ENCODE measurements around the gene VSX1. TPM values are rescaled to one million over a fixed set of nuclear protein-coding genes. Genes with fewer than 3 reads are reported as not detected.

The VSX1 gene
- total and polyA plus RNA-seq, 3 experiments from 2014 or later, result not detected

DNA sequence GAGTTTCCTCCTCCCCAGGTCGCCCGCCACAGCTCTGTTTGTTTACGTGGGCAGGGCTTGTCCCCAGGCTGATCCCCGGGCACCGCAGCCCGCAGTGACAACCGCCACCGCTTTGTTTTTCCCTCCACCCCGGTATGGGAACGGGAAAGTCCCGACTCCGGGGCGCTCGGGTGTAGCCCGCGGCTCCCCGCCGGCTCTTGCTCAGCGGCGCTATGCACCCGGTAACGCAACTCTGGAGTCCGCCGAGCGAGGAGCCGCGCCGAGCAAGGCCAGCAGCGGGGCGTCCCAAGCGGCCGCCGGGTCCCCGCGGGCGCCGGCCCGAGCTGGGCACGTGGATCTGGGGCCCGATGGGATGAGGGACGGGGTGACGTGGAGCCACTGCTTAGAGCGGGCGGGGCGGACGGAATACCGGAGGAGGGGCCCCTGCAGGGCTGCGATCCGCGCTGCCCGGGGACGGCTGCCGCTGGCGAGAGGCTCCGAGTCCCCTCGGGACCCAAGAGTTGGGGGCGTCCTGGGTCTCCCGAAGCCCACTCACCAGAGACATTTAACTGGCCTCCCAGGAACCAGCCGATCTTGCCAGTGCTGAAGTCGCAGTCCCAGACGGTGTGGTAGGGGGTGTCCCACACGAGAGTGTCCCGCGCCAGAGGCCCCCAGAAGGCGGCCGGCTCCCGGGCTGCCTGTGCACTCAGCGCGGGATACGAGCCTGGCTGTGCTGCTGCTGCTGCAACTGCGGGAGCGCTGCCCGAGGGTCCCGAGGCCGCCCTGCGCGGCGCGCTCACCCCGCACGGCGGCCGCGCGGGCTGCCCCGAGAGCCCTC is 24.5 kb downstream of the VSX1 start:
- no peaks in the 10 kb centered on the region for H3K27me3 Mint-ChIP-seq
- ChIA-PET CTCF (interaction anchor here (0.9 to 10.4 kb wide), 5 partner anchors 10 to 103 kb away, joined by 3 to 147 read pairs (median 3); no protein-coding TSS in a partner anchor), POLR2A (interaction anchor here (0.5 to 2.4 kb wide), 13 partner anchors 14 to 1699 kb away, joined by 3 to 26 read pairs (median 4); partner anchors contain the start of genes APMAP, CST7, ENTPD6 and PYGB)
- peak overlapping the region; percentile 90 to 97 (median 94) for H3K27ac Mint-ChIP-seq
- peaks cover 9% of the 10 kb centered on the region for H3K36me3 ChIP-seq (ENCODE audit: insufficient read depth, low read length)
- peaks cover 0 to 24% (median 0%) of the 10 kb centered on the region in 3 donors for H3K36me3 Mint-ChIP-seq
- peak overlapping the region; percentile 85 to 95 (median 89) for H3K4me3 Mint-ChIP-seq
- peak overlapping the region; percentile 90 for H3K4me3 ChIP-seq (ENCODE audit: low read length)
- peak; percentile 76 to 88 (median 85) for DNase-seq
- peak overlapping the region; percentile 86 for H3K27ac ChIP-seq (ENCODE audit: low read depth, low read length)
- H3K27me3 ChIP-seq (ENCODE audit: insufficient read depth, low read length, poor library complexity, severe bottlenecking), result no peaks in the 10 kb centered on the region
- no peaks in the 10 kb centered on the region for H3K9me3 ChIP-seq (ENCODE audit: low read length)
- H3K4me1 ChIP-seq (ENCODE audit: insufficient read depth, low read length), result peaks cover 53% of the 10 kb centered on the region
- H3K4me1 Mint-ChIP-seq, result peaks cover 49 to 56% (median 51%) of the 10 kb centered on the region in 3 donors
- no peaks in the 10 kb centered on the region for H3K9me3 Mint-ChIP-seq

GRCh38 chr20:25056690-25057233 is 25.2 kb downstream of the VSX1 start:
- Mint-ChIP-seq H3K36me3 (peaks cover 0 to 27% (median 0%) of the 10 kb centered on the region in 3 donors), H3K27me3 (no peaks in the 10 kb centered on the region), H3K4me3 (peak overlapping the region; percentile 85 to 95 (median 89)), H3K4me1 (peaks cover 53 to 63% (median 58%) of the 10 kb centered on the region in 3 donors), H3K9me3 (no peaks in the 10 kb centered on the region), H3K27ac (peak overlapping the region; percentile 90 to 97 (median 94))
- Histone ChIP-seq H3K4me1 (ENCODE audit: insufficient read depth, low read length) (peaks cover 57% of the 10 kb centered on the region), H3K4me3 (ENCODE audit: low read length) (peak overlapping the region; percentile 90), H3K27me3 (ENCODE audit: insufficient read depth, low read length, poor library complexity, severe bottlenecking) (no peaks in the 10 kb centered on the region), H3K9me3 (ENCODE audit: low read length) (no peaks in the 10 kb centered on the region), H3K36me3 (ENCODE audit: insufficient read depth, low read length) (peaks cover 9% of the 10 kb centered on the region), H3K27ac (ENCODE audit: low read depth, low read length) (peak overlapping the region; percentile 86)
- ChIA-PET POLR2A (interaction anchor here (1.1 to 2.4 kb wide), 6 partner anchors 14 to 191 kb away, joined by 4 to 26 read pairs (median 10); partner anchors contain the start of genes APMAP, ENTPD6 and PYGB), CTCF (interaction anchor here (0.9 to 10.4 kb wide), 5 partner anchors 10 to 102 kb away, joined by 3 to 147 read pairs (median 3); no protein-coding TSS in a partner anchor)
- no peak for DNase-seq

- H3K4me1 Mint-ChIP-seq, result peaks cover 62 to 71% (median 66%) of the 10 kb centered on the region in 3 donors
- Histone ChIP-seq H3K4me1 (ENCODE audit: insufficient read depth, low read length) (peaks cover 57% of the 10 kb centered on the region), H3K4me3 (ENCODE audit: low read length) (no peak overlapping the region), H3K27me3 (ENCODE audit: insufficient read depth, low read length, poor library complexity, severe bottlenecking) (no peaks in the 10 kb centered on the region), H3K9me3 (ENCODE audit: low read length) (no peaks in the 10 kb centered on the region), H3K36me3 (ENCODE audit: insufficient read depth, low read length) (peaks cover 9% of the 10 kb centered on the region), H3K27ac (ENCODE audit: low read depth, low read length) (peak overlapping the region; percentile 86)
- H3K4me3 Mint-ChIP-seq, result peak overlapping the region; percentile 85 to 95 (median 89)
- peak in 1 of 5 donors; percentile 7 for DNase-seq
- H3K27ac Mint-ChIP-seq, result peak overlapping the region; percentile 90 to 97 (median 94)
- no peaks in the 10 kb centered on the region for H3K27me3 Mint-ChIP-seq
- peaks cover 0 to 32% (median 0%) of the 10 kb centered on the region in 3 donors for H3K36me3 Mint-ChIP-seq
- CTCF ChIA-PET, result interaction anchor here (1.4 kb wide), 1 partner anchor 101 kb away, joined by 3 read pairs; no protein-coding TSS in a partner anchor
- no peaks in the 10 kb centered on the region for H3K9me3 Mint-ChIP-seq
- POLR2A ChIA-PET, result no interaction called here
These were observed 26.0 kb downstream of the VSX1 start for GRCh38 chr20:25055711-25056495.

- H3K9me3 ChIP-seq (ENCODE audit: low read length), result no peaks in the 10 kb centered on the region
- Mint-ChIP-seq H3K27me3 (no peaks in the 10 kb centered on the region), H3K27ac (peak overlapping the region; percentile 65 to 95 (median 92)), H3K4me3 (peak overlapping the region; percentile 59 to 91 (median 89)), H3K36me3 (peaks cover 0 to 37% (median 0%) of the 10 kb centered on the region in 3 donors), H3K4me1 (peaks cover 60 to 79% (median 72%) of the 10 kb centered on the region in 3 donors), H3K9me3 (no peaks in the 10 kb centered on the region)
- POLR2A ChIA-PET, result no interaction called here
- CTCF ChIA-PET, result interaction anchor here (0.9 to 2.6 kb wide), 3 partner anchors 10 to 20 kb away, joined by 3 to 12 read pairs (median 3); no protein-coding TSS in a partner anchor
- no peak overlapping the region for H3K4me3 ChIP-seq (ENCODE audit: low read length)
- no peak overlapping the region for H3K27ac ChIP-seq (ENCODE audit: low read depth, low read length)
- peak in 1 of 5 donors; percentile 9 for DNase-seq
- H3K36me3 ChIP-seq (ENCODE audit: insufficient read depth, low read length), result peaks cover 9% of the 10 kb centered on the region
- no peaks in the 10 kb centered on the region for H3K27me3 ChIP-seq (ENCODE audit: insufficient read depth, low read length, poor library complexity, severe bottlenecking)
- peaks cover 57% of the 10 kb centered on the region for H3K4me1 ChIP-seq (ENCODE audit: insufficient read depth, low read length)
These were observed 26.8 kb downstream of the VSX1 start for GRCh38 chr20:25054995-25055629.

DNA sequence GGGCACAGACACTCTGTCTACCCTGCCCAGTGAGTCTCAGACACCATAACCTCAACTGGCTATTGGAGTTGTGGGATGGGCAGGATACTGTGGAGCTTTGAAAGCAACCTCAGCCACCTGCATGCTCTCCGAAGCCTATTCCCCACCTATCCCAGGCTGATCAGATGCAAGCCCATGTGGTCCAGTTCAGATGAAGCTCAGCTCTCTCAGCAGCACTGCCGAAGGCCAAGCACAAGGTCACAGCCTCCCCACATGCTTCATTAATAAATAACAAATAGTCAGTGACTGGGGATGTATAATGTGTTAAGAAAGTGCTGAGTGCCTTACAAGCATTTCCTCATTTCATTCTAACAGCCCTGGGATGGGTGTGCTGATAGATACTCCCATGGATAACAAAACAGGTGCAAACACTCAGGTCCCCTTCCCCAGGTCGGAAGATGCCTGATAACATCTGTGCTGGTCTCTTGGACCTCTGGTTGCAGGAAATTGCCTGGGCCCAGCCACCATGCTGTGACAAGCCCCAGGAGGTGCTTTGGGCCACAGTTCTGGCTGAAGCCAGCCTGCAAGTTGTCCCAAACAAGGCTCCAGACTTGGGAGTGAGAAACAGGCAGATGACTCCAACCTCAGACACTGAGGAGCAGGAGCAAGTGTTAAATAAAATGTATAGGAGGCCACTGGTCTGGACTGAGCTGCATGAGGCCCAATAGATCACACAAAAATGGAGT is 27.7 kb downstream of the VSX1 start:
- Mint-ChIP-seq H3K36me3 (peaks cover 0 to 44% (median 0%) of the 10 kb centered on the region in 3 donors), H3K27me3 (no peaks in the 10 kb centered on the region), H3K4me3 (peak overlapping the region in 6 of 7 donors; percentile 9 to 91 (median 78)), H3K4me1 (peaks cover 65 to 85% (median 76%) of the 10 kb centered on the region in 3 donors), H3K9me3 (no peaks in the 10 kb centered on the region), H3K27ac (peak overlapping the region; percentile 29 to 95 (median 83))
- Histone ChIP-seq H3K27me3 (ENCODE audit: insufficient read depth, low read length, poor library complexity, severe bottlenecking) (no peaks in the 10 kb centered on the region), H3K27ac (ENCODE audit: low read depth, low read length) (no peak overlapping the region), H3K4me1 (ENCODE audit: insufficient read depth, low read length) (peaks cover 53% of the 10 kb centered on the region), H3K4me3 (ENCODE audit: low read length) (no peak overlapping the region), H3K36me3 (ENCODE audit: insufficient read depth, low read length) (peaks cover 9% of the 10 kb centered on the region), H3K9me3 (ENCODE audit: low read length) (no peaks in the 10 kb centered on the region)
- POLR2A ChIA-PET, result interaction anchor here (0.6 kb wide), 1 partner anchor 115 kb away, joined by 3 read pairs; no protein-coding TSS in a partner anchor
- DNase-seq, result peak in 1 of 5 donors; percentile 23
- CTCF ChIA-PET, result interaction anchor here (0.9 to 2.6 kb wide), 3 partner anchors 11 to 19 kb away, joined by 3 to 12 read pairs (median 3); no protein-coding TSS in a partner anchor

GRCh38 chr20:25053255-25054031 is 28.5 kb downstream of the VSX1 start:
- Histone ChIP-seq H3K9me3 (ENCODE audit: low read length) (no peaks in the 10 kb centered on the region), H3K36me3 (ENCODE audit: insufficient read depth, low read length) (peaks cover 9% of the 10 kb centered on the region), H3K27me3 (ENCODE audit: insufficient read depth, low read length, poor library complexity, severe bottlenecking) (no peaks in the 10 kb centered on the region), H3K4me1 (ENCODE audit: insufficient read depth, low read length) (peaks cover 45% of the 10 kb centered on the region), H3K27ac (ENCODE audit: low read depth, low read length) (no peak overlapping the region), H3K4me3 (ENCODE audit: low read length) (no peak overlapping the region)
- POLR2A ChIA-PET, result no interaction called here
- H3K27me3 Mint-ChIP-seq, result no peaks in the 10 kb centered on the region
- no peaks in the 10 kb centered on the region for H3K9me3 Mint-ChIP-seq
- peaks cover 0 to 49% (median 0%) of the 10 kb centered on the region in 3 donors for H3K36me3 Mint-ChIP-seq
- CTCF ChIA-PET, result interaction anchor here (2.6 kb wide), 1 partner anchor 11 kb away, joined by 12 read pairs; no protein-coding TSS in a partner anchor
- peak overlapping the region in 2 of 7 donors; percentile 9 to 74 for H3K4me3 Mint-ChIP-seq
- H3K27ac Mint-ChIP-seq, result peak overlapping the region in 7 of 8 donors; percentile 27 to 95 (median 76)
- DNase-seq, result peak in 1 of 5 donors; percentile 12
- peaks cover 63 to 85% (median 76%) of the 10 kb centered on the region in 3 donors for H3K4me1 Mint-ChIP-seq

Data from CD8-positive, alpha-beta memory T cell (primary cell).